HL-60 (cell line): Measurements from ENCODE around the gene CCSER1.

ENCODE experiments used
- DNase-seq, 2 experiments: peaks; one replicate each; pipeline ENCODE4 v3.0.0-alpha.2; 2010 to 2020; ENCODE audit warnings: low read depth in 1 of 2, low spot score in 1 of 2
- H3K27ac ChIP-seq: fragments of 250-450 bp; sonication (Bioruptor Pico); replicated peaks from 2 replicates; pipeline ENCODE4 v1.5.1; 2020; ENCODE audit warnings: mild to moderate bottlenecking, moderate library complexity
- H3K27me3 ChIP-seq: fragments of 250-450 bp; sonication (Bioruptor Pico); 2 replicates; pipeline ENCODE4 v1.5.1; 2021; ENCODE audit warnings: mild to moderate bottlenecking, moderate library complexity; ENCODE audit not compliant: insufficient read depth, poor library complexity, severe bottlenecking
- H3K4me3 ChIP-seq: replicated peaks from 2 replicates; pipeline ENCODE4 v1.5.1; 2011; ENCODE audit warnings: mild to moderate bottlenecking, control low read depth, low read length; ENCODE audit not compliant: insufficient read depth
- GABPA ChIP-seq: IDR thresholded peaks from 2 replicates; pipeline ENCODE4 v1.6.1; 2012; ENCODE audit warnings: low read depth
- POLR2AphosphoS5 ChIP-seq: IDR thresholded peaks from 2 replicates; pipeline ENCODE4 v1.6.1; 2012; ENCODE audit warnings: low read depth
- REST ChIP-seq: IDR thresholded peaks from 2 replicates; pipeline ENCODE4 v1.6.1; 2012; ENCODE audit warnings: low read depth; ENCODE audit not compliant: insufficient replicate concordance
- SPI1 ChIP-seq: IDR thresholded peaks from 2 replicates; pipeline ENCODE4 v1.6.1; 2012; ENCODE audit warnings: low read depth, mild to moderate bottlenecking, borderline replicate concordance
- TF ChIP-seq, protein P1 (sequence below): IDR thresholded peaks from one replicate; pipeline ENCODE4 v1.5.1; 2011; ENCODE audit warnings: low read length, control low read depth, inconsistent platforms; ENCODE audit not compliant: insufficient read depth

CCSER1 gene

DNA sequence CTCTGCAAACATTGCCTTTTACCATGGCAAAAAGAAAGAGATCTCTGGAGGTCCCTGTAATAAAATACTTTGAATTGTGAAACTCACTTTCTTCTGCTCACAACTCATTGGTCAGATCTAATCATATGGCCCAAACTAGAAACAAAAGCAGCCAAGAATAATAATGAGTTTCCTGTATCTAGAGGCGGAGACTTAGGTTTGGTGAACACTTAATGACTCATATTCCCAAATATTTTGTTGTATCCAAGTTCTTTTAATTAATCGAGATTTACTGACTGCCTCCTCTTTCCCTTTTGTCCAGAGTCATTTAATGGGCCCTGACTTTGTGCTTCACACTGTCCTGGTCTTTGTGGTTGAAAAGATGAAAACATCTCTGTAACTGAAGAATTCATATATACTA lies 190.6 kb downstream of the CCSER1 start:
- Histone ChIP-seq H3K4me3 (no peak overlapping the region), H3K27ac (no peak overlapping the region), H3K27me3 (no peaks in the 10 kb centered on the region)
- DNase-seq: no peak
- no peak for TF ChIP-seq GABPA
- TF ChIP-seq SPI1: no peak
- TF ChIP-seq, protein P1, sequence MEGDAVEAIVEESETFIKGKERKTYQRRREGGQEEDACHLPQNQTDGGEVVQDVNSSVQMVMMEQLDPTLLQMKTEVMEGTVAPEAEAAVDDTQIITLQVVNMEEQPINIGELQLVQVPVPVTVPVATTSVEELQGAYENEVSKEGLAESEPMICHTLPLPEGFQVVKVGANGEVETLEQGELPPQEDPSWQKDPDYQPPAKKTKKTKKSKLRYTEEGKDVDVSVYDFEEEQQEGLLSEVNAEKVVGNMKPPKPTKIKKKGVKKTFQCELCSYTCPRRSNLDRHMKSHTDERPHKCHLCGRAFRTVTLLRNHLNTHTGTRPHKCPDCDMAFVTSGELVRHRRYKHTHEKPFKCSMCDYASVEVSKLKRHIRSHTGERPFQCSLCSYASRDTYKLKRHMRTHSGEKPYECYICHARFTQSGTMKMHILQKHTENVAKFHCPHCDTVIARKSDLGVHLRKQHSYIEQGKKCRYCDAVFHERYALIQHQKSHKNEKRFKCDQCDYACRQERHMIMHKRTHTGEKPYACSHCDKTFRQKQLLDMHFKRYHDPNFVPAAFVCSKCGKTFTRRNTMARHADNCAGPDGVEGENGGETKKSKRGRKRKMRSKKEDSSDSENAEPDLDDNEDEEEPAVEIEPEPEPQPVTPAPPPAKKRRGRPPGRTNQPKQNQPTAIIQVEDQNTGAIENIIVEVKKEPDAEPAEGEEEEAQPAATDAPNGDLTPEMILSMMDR: no peak

- no peaks in the 10 kb centered on the region for H3K27me3 ChIP-seq
- H3K4me3 ChIP-seq: no peak overlapping the region
- TF ChIP-seq, protein P1: no peak
- TF ChIP-seq SPI1: no peak
- TF ChIP-seq GABPA: no peak
- TF ChIP-seq POLR2AphosphoS5: no peak
- TF ChIP-seq REST: no peak
- H3K27ac ChIP-seq: no peak overlapping the region
- DNase-seq: no peak
Observed at GRCh38 chr4:90318193-90318592, 191.0 kb downstream of the CCSER1 start.

GRCh38 chr4:90328558-90328957 lies 201.4 kb downstream of the CCSER1 start:
- Histone ChIP-seq H3K27ac (peak overlapping the region; percentile 48), H3K4me3 (no peak overlapping the region), H3K27me3 (no peaks in the 10 kb centered on the region)
- peak in 1 of 2 experiments; percentile 90 for DNase-seq
- TF ChIP-seq, protein P1: no peak
- TF ChIP-seq POLR2AphosphoS5: peak; percentile 40; the same call in 1 of the 2 replicates

- TF ChIP-seq REST (no peak), GABPA (no peak)
- TF ChIP-seq, protein P1: no peak
- Histone ChIP-seq H3K27ac (no peak overlapping the region), H3K4me3 (no peak overlapping the region), H3K27me3 (no peaks in the 10 kb centered on the region)
- no peak for DNase-seq
Observed at GRCh38 chr4:90330546-90330945, 203.4 kb downstream of the CCSER1 start.
